Natural killer cell (primary cell): Measurements from ENCODE around the gene CXCL12. TPM values are rescaled to one million over a fixed set of nuclear protein-coding genes. Genes with fewer than 3 reads are reported as not detected.

Source experiments
- ATAC-seq, 3 donors: fragments of 150-1000 bp in 2 of 3; fragments of 200-7000 bp in 1 of 3; cut with Tn5 transposase; 1 replicate in 1 of 3; 2 replicates in 2 of 3; pipeline ENCODE4 v1.10.0; 2021; ENCODE audit warnings: mild to moderate bottlenecking in 2 of 3, moderate library complexity in 2 of 3
- DNase-seq, 2 donors: peaks; one replicate each; pipeline versions ENCODE4 v3.0.0 to v3.0.0-alpha.2; 2013 to 2021; ENCODE audit warnings: mixed read lengths in 1 of 2
- H3K27ac ChIP-seq: one replicate; pipeline ENCODE4 v1.5.1; 2013; ENCODE audit warnings: mild to moderate bottlenecking, low read length
- H3K27me3 ChIP-seq: one replicate; pipeline ENCODE4 v1.6.1; 2013; ENCODE audit warnings: low read length; ENCODE audit not compliant: control insufficient read depth, insufficient read depth
- H3K36me3 ChIP-seq: one replicate; pipeline ENCODE4 v1.6.1; 2013; ENCODE audit warnings: low read length; ENCODE audit not compliant: control insufficient read depth, insufficient read depth
- H3K4me1 ChIP-seq: one replicate; pipeline ENCODE4 v1.6.1; 2013; ENCODE audit warnings: low read length; ENCODE audit not compliant: control insufficient read depth, insufficient read depth
- H3K4me3 ChIP-seq: one replicate; pipeline ENCODE4 v1.5.1; 2013; ENCODE audit warnings: low read length
- H3K9me3 ChIP-seq: one replicate; pipeline ENCODE4 v1.6.1; 2013; ENCODE audit warnings: low read length; ENCODE audit not compliant: control insufficient read depth, insufficient read depth
- H3K27ac Mint-ChIP-seq, 2 donors: one replicate each; pipeline ENCODE4 v1.8.0; 2022; ENCODE audit warnings: mild to moderate bottlenecking in 2 of 2, mixed read lengths in 2 of 2, moderate library complexity in 1 of 2
- H3K27me3 Mint-ChIP-seq, 2 donors: one replicate each; pipeline ENCODE4 v1.8.0; 2022; ENCODE audit warnings: low read depth in 2 of 2, mixed read lengths in 2 of 2
- H3K36me3 Mint-ChIP-seq: one replicate; pipeline ENCODE4 v1.8.0; 2022; ENCODE audit warnings: mixed read lengths
- H3K4me1 Mint-ChIP-seq, 2 donors: one replicate each; pipeline ENCODE4 v1.8.0; 2022; ENCODE audit warnings: mixed read lengths in 2 of 2
- H3K4me3 Mint-ChIP-seq: one replicate; pipeline ENCODE4 v1.8.0; 2022; ENCODE audit warnings: mild to moderate bottlenecking, moderate library complexity, mixed read lengths
- H3K9me3 Mint-ChIP-seq, 2 donors: one replicate each; pipeline ENCODE4 v1.8.0; 2022; ENCODE audit warnings: mixed read lengths in 2 of 2
- CTCF ChIP-seq: fragments of 200-600 bp; IDR thresholded peaks from one replicate; pipeline ENCODE4 v1.8.0; 2022; ENCODE audit warnings: antibody characterized with exemption
- WGBS: methylation state at CpG from one replicate; pipeline ENCODE4 v1.1.7; 2013; ENCODE audit warnings: missing lambda C conversion rate; ENCODE audit not compliant: insufficient coverage; 5-methylcytosine and 5-hydroxymethylcytosine counted together
- intact Hi-C: fragments of 100-400 bp; cut with micrococcal nuclease; formaldehyde crosslinking; loops from one replicate; pipeline ENCODE4 v1.14.2; 2022
- total RNA-seq, 4 donors: library from RNA; stranded (reverse); fragments of 120-200 nt in 1 of 4; gene quantifications; one replicate each; pipeline versions ENCODE4 v1.2.3 to v1.2.4, GENCODE V29; 2013 to 2022

Gene CXCL12
- total RNA-seq, 3 donors from 2014 or later (not counting 1 experiment from before 2014, with no cell fraction given), result not detected

- Histone ChIP-seq H3K27me3 (no peaks in the 10 kb centered on the region), H3K9me3 (no peaks in the 10 kb centered on the region), H3K4me1 (no peaks in the 10 kb centered on the region), H3K4me3 (no peak overlapping the region), H3K27ac (no peak overlapping the region), H3K36me3 (no peaks in the 10 kb centered on the region)
- intact Hi-C loops, result no loop called here
- Mint-ChIP-seq H3K4me3 (no peak overlapping the region), H3K27ac (no peak overlapping the region), H3K27me3 (peaks cover 0 to 13% of the 10 kb centered on the region in 2 donors), H3K9me3 (no peaks in the 10 kb centered on the region), H3K36me3 (no peaks in the 10 kb centered on the region), H3K4me1 (no peaks in the 10 kb centered on the region)
- TF ChIP-seq CTCF, result no peak
- DNase-seq (no peak), ATAC-seq (no peak)
- WGBS, result 91% methylated on average over 1 of the region's 1 CpG
Measured at GRCh38 chr10:44364566-44364965, 20.3 kb downstream of the CXCL12 start.

- no peak for TF ChIP-seq CTCF
- Mint-ChIP-seq H3K27ac (no peak overlapping the region), H3K4me3 (no peak overlapping the region), H3K27me3 (peaks cover 0 to 4% of the 10 kb centered on the region in 2 donors), H3K9me3 (no peaks in the 10 kb centered on the region), H3K4me1 (no peaks in the 10 kb centered on the region), H3K36me3 (no peaks in the 10 kb centered on the region)
- H3K36me3 ChIP-seq, result no peaks in the 10 kb centered on the region
- H3K4me1 ChIP-seq, result no peaks in the 10 kb centered on the region
- H3K9me3 ChIP-seq, result no peaks in the 10 kb centered on the region
- H3K27me3 ChIP-seq, result no peaks in the 10 kb centered on the region
- no peak overlapping the region for H3K27ac ChIP-seq
- no peak overlapping the region for H3K4me3 ChIP-seq
- WGBS, result 83% methylated on average over 2 of the region's 2 CpGs
- intact Hi-C loops, result no loop called here
- no peak for DNase-seq
- no peak for ATAC-seq
Measured at GRCh38 chr10:44363716-44364115, 21.2 kb downstream of the CXCL12 start.

- H3K9me3 ChIP-seq, result no peaks in the 10 kb centered on the region
- no peaks in the 10 kb centered on the region for H3K36me3 ChIP-seq
- H3K4me3 ChIP-seq, result no peak overlapping the region
- no peaks in the 10 kb centered on the region for H3K4me1 Mint-ChIP-seq
- H3K9me3 Mint-ChIP-seq, result no peaks in the 10 kb centered on the region
- H3K36me3 Mint-ChIP-seq, result no peaks in the 10 kb centered on the region
- intact Hi-C loops, result no loop called here
- no peak for ATAC-seq
- TF ChIP-seq CTCF, result no peak
- H3K27me3 Mint-ChIP-seq, result peaks cover 0 to 3% of the 10 kb centered on the region in 2 donors
- H3K27ac Mint-ChIP-seq, result no peak overlapping the region
- H3K27ac ChIP-seq, result no peak overlapping the region
- H3K4me1 ChIP-seq, result no peaks in the 10 kb centered on the region
- WGBS, result 79% methylated on average over 13 of the region's 13 CpGs
- no peaks in the 10 kb centered on the region for H3K27me3 ChIP-seq
- DNase-seq, result no peak
- H3K4me3 Mint-ChIP-seq, result no peak overlapping the region
Measured at GRCh38 chr10:44362866-44363711, 21.8 kb downstream of the CXCL12 start.

GRCh38 chr10:44361109-44361508 is 23.8 kb downstream of the CXCL12 start:
- ATAC-seq (no peak), DNase-seq (no peak)
- TF ChIP-seq CTCF, result no peak
- Mint-ChIP-seq H3K36me3 (no peaks in the 10 kb centered on the region), H3K9me3 (no peaks in the 10 kb centered on the region), H3K27me3 (peaks cover 0 to 9% of the 10 kb centered on the region in 2 donors), H3K4me1 (no peaks in the 10 kb centered on the region), H3K4me3 (no peak overlapping the region), H3K27ac (no peak overlapping the region)
- intact Hi-C loops, result no loop called here
- Histone ChIP-seq H3K27me3 (no peaks in the 10 kb centered on the region), H3K27ac (no peak overlapping the region), H3K4me1 (no peaks in the 10 kb centered on the region), H3K36me3 (no peaks in the 10 kb centered on the region), H3K9me3 (no peaks in the 10 kb centered on the region), H3K4me3 (no peak overlapping the region)
- 37% methylated on average over 1 of the region's 1 CpG for WGBS
